Measurements from ENCODE around the gene LMAN2. TPM values are rescaled to one million over a fixed set of nuclear protein-coding genes. Genes with fewer than 3 reads are reported as not detected.

LMAN2 gene
- total RNA-seq, 4 donors from 2014 or later = 309 to 465 (median 383) TPM

GRCh38 chr5:177374211-177374610 is 22.7 kb upstream of the LMAN2 start:
- WGBS, 2 donors = 65 to 74% methylated on average over 5 of the region's 5 CpGs
- Histone ChIP-seq H3K36me3 (no peaks in the 10 kb centered on the region), H3K27ac (no peak overlapping the region), H3K27me3 (no peaks in the 10 kb centered on the region), H3K4me3 (replicated peaks in 1 of 3) (no peak overlapping the region), H3K9me3 (no peaks in the 10 kb centered on the region), H3K4me1 (peaks cover 4% of the 10 kb centered on the region in 2 donors)
- intact Hi-C loops (cut with DNase I) = no loop called here
- DNase-seq = no peak
- TF ChIP-seq POLR2A (IDR thresholded peaks at IDR 0.05) = no peak
- TF ChIP-seq CTCF (IDR thresholded peaks at IDR 0.05) = no peak

GRCh38 chr5:177373806-177374205 is 22.3 kb upstream of the LMAN2 start:
- H3K36me3 ChIP-seq = no peaks in the 10 kb centered on the region
- no peaks in the 10 kb centered on the region for H3K9me3 ChIP-seq
- no peak for TF ChIP-seq POLR2A (IDR thresholded peaks at IDR 0.05)
- no peak for TF ChIP-seq CTCF (IDR thresholded peaks at IDR 0.05)
- H3K27me3 ChIP-seq = no peaks in the 10 kb centered on the region
- DNase-seq = peak in 1 of 2 donors; percentile 15
- intact Hi-C loops (cut with DNase I) = no loop called here
- H3K4me3 ChIP-seq (replicated peaks in 1 of 3) = no peak overlapping the region
- 56 to 59% methylated on average over 6 of the region's 6 CpGs for WGBS, 2 donors
- peaks cover 4% of the 10 kb centered on the region in 2 donors for H3K4me1 ChIP-seq
- H3K27ac ChIP-seq = no peak overlapping the region

GRCh38 chr5:177372910-177373309 is 21.4 kb upstream of the LMAN2 start:
- no peak for DNase-seq
- H3K4me1 ChIP-seq = peaks cover 4 to 10% of the 10 kb centered on the region in 2 donors
- H3K4me3 ChIP-seq (replicated peaks in 1 of 3) = no peak overlapping the region
- no peak for TF ChIP-seq CTCF (IDR thresholded peaks at IDR 0.05)
- no peak for TF ChIP-seq POLR2A (IDR thresholded peaks at IDR 0.05)
- no peaks in the 10 kb centered on the region for H3K27me3 ChIP-seq
- 84 to 96% methylated on average over 6 of the region's 6 CpGs for WGBS, 2 donors
- H3K27ac ChIP-seq = no peak overlapping the region
- no peaks in the 10 kb centered on the region for H3K36me3 ChIP-seq
- intact Hi-C loops (cut with DNase I) = no loop called here
- H3K9me3 ChIP-seq = no peaks in the 10 kb centered on the region

GRCh38 chr5:177372034-177372896 is 20.8 kb upstream of the LMAN2 start:
- Histone ChIP-seq H3K9me3 (no peaks in the 10 kb centered on the region), H3K4me1 (peaks cover 9 to 17% of the 10 kb centered on the region in 2 donors), H3K36me3 (no peaks in the 10 kb centered on the region), H3K27me3 (no peaks in the 10 kb centered on the region), H3K27ac (no peak overlapping the region), H3K4me3 (replicated peaks in 1 of 3) (no peak overlapping the region)
- TF ChIP-seq CTCF (IDR thresholded peaks at IDR 0.05) (no peak), POLR2A (IDR thresholded peaks at IDR 0.05) (no peak)
- DNase-seq = no peak
- intact Hi-C loops (cut with DNase I) = no loop called here
- 91 to 96% methylated on average over 5 to 6 of the region's 12 CpGs for WGBS, 2 donors
